ENCODE data around the gene CCDC13.

The CCDC13 gene

DNA sequence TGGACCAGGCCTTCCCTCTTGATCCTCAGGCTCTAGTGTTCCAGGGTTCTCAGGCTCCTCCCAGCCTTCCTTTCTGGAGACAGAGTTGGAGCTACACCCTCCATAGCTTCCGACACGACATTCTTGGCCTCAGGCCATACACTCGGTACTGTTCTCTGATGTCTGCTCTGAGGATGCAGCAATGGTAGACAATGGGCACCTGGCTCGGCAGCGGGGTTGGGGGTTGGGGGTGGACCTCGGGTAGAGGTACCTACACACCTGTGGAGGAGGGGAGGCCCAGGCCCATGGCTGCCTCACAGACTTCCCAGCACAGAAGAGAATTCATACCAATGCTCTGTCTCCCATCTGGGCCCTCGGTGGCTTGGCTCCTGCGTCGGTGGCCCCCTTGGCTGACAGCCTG, 21.4 kb downstream of the CCDC13 start:
- DNase-seq, result no peak

- no peak for DNase-seq
Measured at GRCh38 chr3:42750834-42751233, 22.2 kb downstream of the CCDC13 start.

GRCh38 chr3:42749753-42750231, 23.3 kb downstream of the CCDC13 start:
- no peak for DNase-seq

- DNase-seq, result no peak
Measured at GRCh38 chr3:42749025-42749752, 23.9 kb downstream of the CCDC13 start.

GRCh38 chr3:42747581-42747980, 25.5 kb downstream of the CCDC13 start:
- no peak for DNase-seq

DNA sequence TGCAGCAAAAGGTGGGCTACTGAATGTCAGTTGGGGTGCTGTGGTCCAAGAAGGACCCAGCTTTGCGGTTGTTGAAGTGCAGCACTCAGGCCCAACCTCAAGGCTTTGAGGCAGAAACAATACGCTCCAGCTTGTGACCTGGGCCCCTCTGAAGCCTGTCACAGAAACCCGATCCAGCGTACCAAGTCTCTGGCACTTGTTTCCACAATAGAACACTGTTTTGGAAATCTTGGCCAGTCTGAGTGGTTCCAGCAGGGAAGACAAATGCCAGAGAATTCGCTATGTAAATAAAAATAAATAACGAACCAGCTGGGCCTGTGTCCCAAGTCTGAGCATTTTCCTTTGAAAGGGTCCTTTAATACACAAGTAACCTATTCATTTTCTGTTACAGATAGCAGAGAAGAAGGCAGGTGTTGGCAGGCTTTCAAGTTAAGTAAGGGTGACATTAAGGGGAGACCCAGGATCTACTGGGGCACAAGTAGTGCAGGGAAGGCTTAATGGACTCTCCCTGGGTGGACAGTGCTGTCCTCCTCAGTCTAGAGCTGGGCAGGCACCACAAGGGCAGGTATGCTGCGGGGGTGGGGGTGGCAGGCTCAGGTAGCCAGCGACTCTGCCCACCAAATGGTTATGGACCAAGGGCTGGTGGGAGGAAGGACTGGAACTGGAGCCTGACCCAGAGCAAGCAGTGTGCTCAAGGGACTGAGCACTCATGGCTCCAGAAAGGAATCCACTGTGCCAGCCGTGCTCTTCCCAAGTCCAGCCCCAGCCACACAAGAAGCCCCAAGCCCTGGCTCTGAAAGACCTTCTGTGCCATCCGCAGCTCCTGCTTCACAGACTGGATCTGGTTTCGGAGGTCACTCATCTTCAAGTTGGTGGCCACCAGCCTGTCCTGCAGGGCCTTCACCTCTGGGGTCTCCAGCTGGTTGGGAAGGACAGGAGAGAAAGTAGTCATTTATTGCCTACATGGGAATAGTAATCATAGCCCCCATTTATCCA, 26.3 kb downstream of the CCDC13 start:
- no peak for DNase-seq

- DNase-seq, result no peak
Measured at GRCh38 chr3:42745776-42746454, 27.1 kb downstream of the CCDC13 start.

DNA sequence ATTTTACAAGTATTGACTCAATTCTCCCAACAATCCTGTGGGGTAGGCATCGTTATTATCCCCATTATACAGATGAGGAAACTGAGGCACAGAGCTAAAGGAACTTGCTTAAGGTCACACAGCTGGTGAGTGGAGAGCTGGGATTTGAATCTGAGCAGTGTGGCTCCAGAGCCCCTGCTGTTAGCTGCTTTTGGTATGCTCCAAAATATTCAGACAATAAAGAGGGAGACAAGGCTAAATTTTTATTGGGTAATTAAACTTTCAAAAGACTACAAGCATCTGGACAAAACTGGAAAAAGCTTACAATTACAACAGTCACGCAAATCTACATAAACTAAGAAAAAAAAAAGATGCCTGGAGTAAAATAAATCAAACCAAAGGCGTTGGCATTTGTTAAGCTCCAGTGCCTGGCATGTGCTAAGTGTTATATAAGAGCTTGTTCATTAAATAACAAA, 27.7 kb downstream of the CCDC13 start:
- DNase-seq, result no peak

DNA sequence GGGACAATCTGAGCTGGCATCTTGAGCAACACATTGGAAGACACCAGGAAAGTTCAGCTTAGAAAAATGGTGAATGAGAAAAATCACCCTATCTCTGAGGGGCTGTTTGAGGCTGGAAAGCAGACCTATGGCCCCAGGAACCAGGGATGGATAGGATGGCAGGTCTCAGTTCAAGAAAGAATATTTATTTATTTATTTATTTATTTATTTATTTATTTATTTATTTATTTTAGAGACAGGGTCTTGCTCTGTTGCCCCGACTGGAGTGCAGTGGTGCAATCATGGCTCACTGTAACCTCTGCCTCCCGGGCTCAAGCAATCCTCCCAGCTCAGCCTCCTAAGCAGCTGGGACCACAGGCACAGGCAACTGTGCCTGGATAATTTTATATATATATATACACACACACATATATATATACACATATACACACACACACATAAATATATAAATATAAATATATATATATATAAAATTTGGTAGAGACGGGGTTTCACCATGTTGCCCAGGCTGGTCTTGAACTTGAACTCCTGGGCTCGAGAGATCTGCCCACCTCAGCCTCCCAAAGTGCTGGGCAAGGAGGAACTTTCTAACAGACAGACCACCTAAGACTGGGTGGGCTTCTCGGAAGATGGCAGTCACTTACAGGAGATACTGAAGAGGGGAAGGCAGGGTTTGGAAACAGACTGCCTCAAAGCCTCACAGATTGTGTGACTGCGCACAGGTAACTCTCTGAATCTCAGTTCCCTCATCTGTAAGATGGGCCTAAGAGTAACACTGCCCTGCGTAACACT, 29.7 kb downstream of the CCDC13 start:
- DNase-seq, result no peak

DNA sequence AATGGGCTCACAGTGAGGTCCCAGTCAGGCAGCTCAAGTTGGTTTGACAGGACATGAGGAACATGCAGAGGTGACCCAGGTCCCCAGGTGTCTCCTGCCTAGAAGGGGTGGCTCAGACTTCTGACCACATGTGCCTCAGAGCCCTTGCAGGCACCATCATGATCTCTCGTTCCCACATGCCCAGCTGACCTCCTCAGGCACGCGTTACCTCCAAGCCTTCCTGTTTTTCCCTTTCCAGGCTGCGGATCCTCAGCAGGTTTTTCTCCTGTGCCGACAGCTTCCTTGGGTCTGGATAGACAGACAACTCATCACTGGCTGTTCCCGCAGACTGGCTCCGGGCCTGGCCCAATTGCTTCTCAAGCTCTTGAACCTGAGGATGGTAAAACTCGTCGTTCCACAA, 30.4 kb downstream of the CCDC13 start:
- no peak for DNase-seq

- no peak for DNase-seq
Measured at GRCh38 chr3:42742259-42742658, 30.8 kb downstream of the CCDC13 start.

DNA sequence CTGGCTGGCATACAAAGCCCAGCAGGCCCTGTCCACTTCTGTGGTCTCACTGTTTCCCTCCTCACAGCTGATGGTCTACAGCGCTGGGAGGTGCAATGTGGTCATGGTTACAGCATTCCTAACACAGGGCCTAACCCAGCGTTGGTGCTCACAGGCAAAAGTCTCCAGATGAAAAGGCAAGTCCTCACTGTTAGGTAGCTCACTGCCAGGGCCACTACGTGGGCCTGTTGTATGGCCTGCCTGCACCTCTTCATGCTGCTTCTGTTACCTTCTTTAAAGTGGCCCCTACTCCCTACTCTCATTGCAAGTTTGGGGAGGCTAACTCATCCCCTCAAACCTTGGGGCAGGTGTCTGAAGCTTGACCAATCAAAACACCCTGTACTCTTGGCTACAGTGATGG, 31.3 kb downstream of the CCDC13 start:
- no peak for DNase-seq

DNA sequence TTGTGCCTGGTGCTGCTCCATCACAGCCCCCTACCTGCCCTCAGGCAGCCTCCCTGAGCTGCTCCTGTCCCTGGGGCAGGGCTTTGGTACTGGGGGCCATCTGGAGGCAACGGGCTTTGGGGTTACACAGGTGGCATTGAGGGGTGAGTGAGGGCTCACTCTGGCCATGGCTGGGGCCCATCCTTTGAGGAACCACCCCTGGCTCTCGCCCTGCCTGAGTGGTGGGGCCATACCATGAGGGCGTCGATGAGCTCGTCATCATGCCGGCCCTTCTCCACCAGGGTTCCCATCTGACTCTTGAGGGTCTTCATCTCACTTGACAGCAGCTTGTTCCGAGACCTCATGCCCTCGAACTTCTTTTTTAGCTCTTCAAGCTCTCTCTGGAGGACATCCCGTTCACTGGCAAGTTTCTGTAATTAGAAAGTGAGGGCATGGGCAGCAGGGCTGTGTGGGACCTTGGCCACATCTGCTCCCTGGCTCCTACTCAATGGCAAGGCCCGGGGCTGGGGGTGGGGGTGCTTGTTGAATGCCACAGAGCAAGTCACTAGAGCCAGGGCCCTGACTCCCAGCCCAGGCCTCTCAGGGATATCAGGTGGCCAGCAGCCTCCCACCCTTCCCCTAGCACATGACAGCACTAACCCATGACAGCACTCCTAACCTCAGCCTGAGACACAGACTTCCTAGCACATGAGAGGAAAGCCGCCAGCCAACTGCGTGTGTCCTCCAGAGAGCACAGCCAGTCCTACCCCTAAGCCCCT, 33.5 kb downstream of the CCDC13 start:
- DNase-seq, result no peak

GRCh38 chr3:42736531-42736930, 36.5 kb downstream of the CCDC13 start:
- no peak for DNase-seq

DNA sequence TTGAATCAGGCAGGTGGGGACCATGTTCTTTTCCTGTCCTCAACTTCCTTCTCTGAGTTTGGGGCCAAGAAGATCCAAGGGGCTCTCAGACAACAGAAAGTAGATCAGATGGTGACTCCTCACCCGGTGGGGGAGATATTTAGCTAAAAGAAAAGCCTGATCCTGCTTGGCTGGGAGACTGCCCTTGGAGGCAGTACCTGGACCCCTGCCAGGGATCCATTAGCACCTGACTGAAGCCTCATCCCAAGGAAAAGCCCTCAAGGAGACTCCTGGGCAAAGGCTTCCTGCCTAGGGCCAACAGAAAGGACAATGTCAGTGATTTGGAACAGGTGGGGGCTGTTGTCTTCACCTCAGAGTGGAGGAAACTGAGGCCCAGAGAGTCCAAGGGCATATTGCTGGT, 37.0 kb downstream of the CCDC13 start:
- DNase-seq, result no peak

- DNase-seq, result no peak
Measured at GRCh38 chr3:42735615-42736014, 37.4 kb downstream of the CCDC13 start.

GRCh38 chr3:42735019-42735418, 38.0 kb downstream of the CCDC13 start:
- no peak for DNase-seq

DNA sequence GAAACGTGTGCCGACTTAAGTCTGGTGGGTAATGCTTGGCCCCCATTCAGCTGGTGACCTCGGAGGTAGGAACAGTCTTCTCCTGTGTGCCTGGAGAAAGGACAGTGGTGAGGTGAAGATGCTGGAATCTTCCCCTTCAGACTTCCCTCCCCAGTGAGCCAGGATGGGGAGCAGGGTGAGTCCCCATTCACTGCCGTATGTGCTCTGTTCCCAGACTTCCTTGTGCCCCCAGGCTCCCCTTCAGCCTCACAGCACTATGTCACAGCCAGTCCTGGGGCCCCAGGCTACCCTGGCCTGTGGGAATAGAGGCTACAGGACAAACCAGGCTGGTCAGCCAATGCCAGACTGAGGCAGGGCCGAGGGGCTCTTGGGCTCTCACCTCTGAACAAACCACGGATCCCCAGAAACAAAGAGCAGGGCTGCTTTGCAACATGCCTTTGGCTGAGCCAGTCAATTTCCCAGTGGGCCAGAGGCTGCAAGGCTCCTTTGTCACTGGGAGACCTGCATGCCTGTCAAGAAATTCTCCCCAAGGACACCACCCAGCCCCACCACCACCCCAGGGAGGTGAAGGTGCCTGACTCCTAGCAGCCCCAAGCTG, 38.7 kb downstream of the CCDC13 start:
- DNase-seq, result no peak

GRCh38 chr3:42733501-42734262, 39.4 kb downstream of the CCDC13 start:
- no peak for DNase-seq

GRCh38 chr3:42732829-42733459, 40.1 kb downstream of the CCDC13 start:
- DNase-seq, result no peak
